IMR-90 (cell line): ENCODE results near the gene MYO5A. TPM values are rescaled to one million over a fixed set of nuclear protein-coding genes. Genes with fewer than 3 reads are reported as not detected.
A peak's percentile ranks its signal among the peaks of the same experiment; 100 is the strongest.

Source experiments
- ATAC-seq: fragments of 200-7000 bp; cut with Tn5 transposase; 2 replicates; pipeline ENCODE4 v1.9.1; 2020; ENCODE audit warnings: low read depth, mild to moderate bottlenecking, moderate library complexity
- BruUV-seq: library from RNA; stranded (reverse); fragments of 400-500 nt; replicated peaks from 2 replicates; lab custom pipeline; 2021; lab: Mats Ljungman, UMichigan
- CTCF ChIA-PET: fragments of 300-600 bp; formaldehyde crosslinking; extraction: SDS; loops from one replicate; lab custom pipeline; 2021; ENCODE audit warnings: antibody characterized with exemption; lab: Yijun Ruan, JAX
- POLR2A ChIA-PET: fragments of 300-600 bp; sonication (Branson Sonifier 250); formaldehyde crosslinking; loops from one replicate; lab custom pipeline; 2022; ENCODE audit warnings: antibody characterized with exemption; ENCODE audit not compliant: unreplicated experiment; lab: Charles Lee
- DNase-seq: peaks from one replicate; pipeline ENCODE4 v3.0.0; 2013
- H2AFZ ChIP-seq: replicated peaks from 2 replicates; pipeline ENCODE3; 2013; ENCODE audit warnings: low read length, mild to moderate bottlenecking; ENCODE audit not compliant: poor library complexity
- H2AK5ac ChIP-seq: 2 replicates; pipeline ENCODE4 v1.6.1; 2013; ENCODE audit warnings: low read depth, low read length, inconsistent platforms
- H2AK9ac ChIP-seq: replicated peaks from 2 replicates; pipeline ENCODE3; 2013; ENCODE audit warnings: mild to moderate bottlenecking, low read depth, low read length, moderate library complexity; ENCODE audit not compliant: poor library complexity
- H2BK120ac ChIP-seq: 2 replicates; pipeline ENCODE4 v1.6.1; 2013; ENCODE audit warnings: low read depth, low read length, inconsistent platforms
- H2BK15ac ChIP-seq: 3 replicates; pipeline ENCODE4 v1.6.1; 2013; ENCODE audit warnings: low read depth, low read length, inconsistent platforms
- H2BK20ac ChIP-seq: 2 replicates; pipeline ENCODE4 v1.6.1; 2013; ENCODE audit warnings: low read depth, mild to moderate bottlenecking, inconsistent platforms, low read length, moderate library complexity
- H2BK5ac ChIP-seq: 2 replicates; pipeline ENCODE4 v1.6.1; 2013; ENCODE audit warnings: mild to moderate bottlenecking, low read depth, low read length, inconsistent platforms; ENCODE audit not compliant: poor library complexity, severe bottlenecking
- H3K14ac ChIP-seq: replicated peaks from 2 replicates; pipeline ENCODE4 v1.6.1; 2013; ENCODE audit warnings: low read depth, low read length, inconsistent platforms
- H3K18ac ChIP-seq: 2 replicates; pipeline ENCODE4 v1.6.1; 2013; ENCODE audit warnings: low read depth, low read length, control low read depth
- H3K23ac ChIP-seq: 2 replicates; pipeline ENCODE4 v1.6.1; 2013; ENCODE audit warnings: low read depth, low read length, inconsistent platforms
- H3K27ac ChIP-seq: 2 replicates; pipeline ENCODE4 v1.5.1; 2013; ENCODE audit warnings: mild to moderate bottlenecking, control low read depth, low read length; ENCODE audit not compliant: insufficient read depth
- H3K27me3 ChIP-seq: 2 replicates; pipeline ENCODE4 v1.6.1; 2013; ENCODE audit warnings: low read length; ENCODE audit not compliant: control insufficient read depth, insufficient read depth
- H3K36me3 ChIP-seq: 2 replicates; pipeline ENCODE4 v1.6.1; 2013; ENCODE audit warnings: low read length, mixed read lengths; ENCODE audit not compliant: control insufficient read depth, insufficient read depth
- H3K4ac ChIP-seq: 2 replicates; pipeline ENCODE4 v1.6.1; 2013; ENCODE audit warnings: low read depth, low read length, inconsistent platforms
- H3K4me1 ChIP-seq: 2 replicates; pipeline ENCODE4 v1.6.1; 2013; ENCODE audit warnings: low read length, mixed read lengths; ENCODE audit not compliant: control insufficient read depth, insufficient read depth
- H3K4me2 ChIP-seq: 2 replicates; pipeline ENCODE4 v1.6.1; 2013; ENCODE audit warnings: low read depth, mild to moderate bottlenecking, control low read depth, low read length, moderate library complexity
- H3K4me3 ChIP-seq: 2 replicates; pipeline ENCODE4 v1.5.1; 2013; ENCODE audit warnings: low read depth, mild to moderate bottlenecking, control low read depth, low read length, moderate library complexity; ENCODE audit not compliant: insufficient read depth
- H3K56ac ChIP-seq: 2 replicates; pipeline ENCODE4 v1.6.1; 2013; ENCODE audit warnings: low read length, inconsistent platforms; ENCODE audit not compliant: insufficient read depth; ENCODE audit errors: extremely low read depth
- H3K79me1 ChIP-seq, 2 experiments: 2 replicates each; pipeline ENCODE4 v1.6.1; 2013; ENCODE audit warnings: low read length in 2 of 2, inconsistent platforms in 1 of 2, low read depth in 1 of 2
- H3K9ac ChIP-seq: 2 replicates; pipeline ENCODE4 v1.6.1; 2013; ENCODE audit warnings: low read depth, low read length, control low read depth
- H3K9me1 ChIP-seq: 2 replicates; pipeline ENCODE4 v1.6.1; 2013; ENCODE audit warnings: low read length, inconsistent platforms; ENCODE audit not compliant: insufficient read depth
- H3K9me3 ChIP-seq: 2 replicates; pipeline ENCODE4 v1.6.1; 2013; ENCODE audit warnings: low read length; ENCODE audit not compliant: control insufficient read depth, insufficient read depth
- H4K20me1 ChIP-seq: 2 replicates; pipeline ENCODE4 v1.6.1; 2013; ENCODE audit warnings: low read length, inconsistent platforms; ENCODE audit not compliant: insufficient read depth
- H4K5ac ChIP-seq: 2 replicates; pipeline ENCODE4 v1.6.1; 2013; ENCODE audit warnings: mild to moderate bottlenecking, low read depth, low read length, control low read depth
- H4K8ac ChIP-seq, 2 experiments: 2 replicates each; pipeline ENCODE4 v1.6.1; 2013; ENCODE audit warnings: low read depth in 2 of 2, low read length in 2 of 2, control low read depth in 1 of 2, inconsistent platforms in 1 of 2
- H4K91ac ChIP-seq: 2 replicates; pipeline ENCODE4 v1.6.1; 2013; ENCODE audit warnings: low read depth, low read length, inconsistent platforms; ENCODE audit not compliant: insufficient read depth
- MAFK ChIP-seq: IDR thresholded peaks from 2 replicates; pipeline ENCODE4 v1.6.1; 2012; ENCODE audit warnings: low read depth, low read length, improper control_type of control experiment
- POLR2A ChIP-seq: IDR thresholded peaks from 2 replicates; pipeline ENCODE4 v1.6.1; 2012; ENCODE audit warnings: mild to moderate bottlenecking, low read depth, low read length
- WGBS, 2 experiments: methylation state at CpG; one replicate each; pipeline versions ENCODE4 v1.1.5 to v1.1.7; 2013; ENCODE audit warnings: missing lambda C conversion rate in 2 of 2; ENCODE audit not compliant: insufficient read length in 1 of 2; ENCODE audit errors: extremely low coverage in 2 of 2; 5-methylcytosine and 5-hydroxymethylcytosine counted together
- dilution Hi-C: fragments of 300-500 bp; cut with HindIII; formaldehyde crosslinking; loops from one replicate; pipeline ENCODE4 v1.14.3; 2018; ENCODE audit warnings: low sequenced_read_pairs; ENCODE audit not compliant: unreplicated experiment
- in situ Hi-C: fragments of 300-500 bp; cut with MboI; formaldehyde crosslinking; loops from 3 replicates; pipeline ENCODE4 v1.14.3; 2019; ENCODE audit warnings: low sequenced_read_pairs, inconsistent platforms, mixed read lengths
- intact Hi-C: fragments of 100-400 bp; cut with micrococcal nuclease; formaldehyde crosslinking; loops from 2 replicates; pipeline ENCODE4 v1.10.0; 2022
- polyA plus RNA-seq, 3 experiments: library from polyadenylated mRNA; depleted of rRNA; stranded (reverse); fragments of >200 nt; gene quantifications; 2 replicates each; pipeline ENCODE4 v1.2.3, GENCODE V29; 2012; ENCODE audit warnings: low replicate concordance in 1 of 3
- total RNA-seq: library from RNA; depleted of rRNA; stranded (reverse); fragments of >200 nt; gene quantifications from 2 replicates; pipeline ENCODE4 v1.2.3, GENCODE V29; 2012

The MYO5A gene
- total and polyA plus RNA-seq, 2 of the 4 experiments (the other 2 are of a cell fraction): 19.4 to 69.2 TPM

GRCh38 chr15:52563501-52564060, 34.9 kb upstream of the MYO5A start:
- H4K5ac ChIP-seq: no peak overlapping the region
- dilution Hi-C loops: no loop called here
- no peak overlapping the region for H4K8ac ChIP-seq
- peaks cover 14% of the 10 kb centered on the region for H3K9me1 ChIP-seq
- H3K9ac ChIP-seq: no peak overlapping the region
- no CpG with 5 or more reads among the region's 4 CpGs for WGBS, 2 experiments
- no peak overlapping the region for H2AFZ ChIP-seq
- no peak overlapping the region for H4K91ac ChIP-seq
- no TSS peak for BruUV-seq
- no peak for ATAC-seq
- no peaks in the 10 kb centered on the region for H3K9me3 ChIP-seq
- intact Hi-C loops: loop anchor here (2.0 to 10.0 kb wide), 3 partner anchors 79 to 171 kb away; partner anchors contain the start of gene ATOSA
- no peak overlapping the region for H3K18ac ChIP-seq
- H3K4me1 ChIP-seq: peaks cover 17% of the 10 kb centered on the region
- no peak overlapping the region for H3K4me2 ChIP-seq
- no peaks in the 10 kb centered on the region for H3K27me3 ChIP-seq
- H2BK5ac ChIP-seq: no peak overlapping the region
- ChIA-PET POLR2A (no interaction called here), CTCF (interaction anchor here (1.8 kb wide), 1 partner anchor 307 kb away, joined by 5 read pairs; no protein-coding TSS in a partner anchor)
- no peak for TF ChIP-seq POLR2A
- TF ChIP-seq MAFK: peak; percentile 85
- no peak overlapping the region for H2AK5ac ChIP-seq
- DNase-seq: no peak
- H3K79me1 ChIP-seq: peaks cover 4 to 24% of the 10 kb centered on the region in 2 experiments; a peak in 2 of 4 replicates
- no peak overlapping the region for H3K4me3 ChIP-seq
- no peak overlapping the region for H2BK15ac ChIP-seq
- H3K27ac ChIP-seq: no peak overlapping the region
- no peak overlapping the region for H2AK9ac ChIP-seq
- H3K36me3 ChIP-seq: peaks cover 3% of the 10 kb centered on the region; the same call in 1 of the 2 replicates
- H3K56ac ChIP-seq: no peak overlapping the region
- H2BK120ac ChIP-seq: no peak overlapping the region
- in situ Hi-C loops: no loop called here
- peaks cover 76% of the 10 kb centered on the region for H4K20me1 ChIP-seq
- no peak overlapping the region for H3K4ac ChIP-seq
- H3K23ac ChIP-seq: 0 out of 2 replicates have a peak overlapping the region, but pooled peaks have one; percentile 16
- no peak overlapping the region for H2BK20ac ChIP-seq
- no peak overlapping the region for H3K14ac ChIP-seq
